Measurements from ENCODE around the gene NRP1.
A peak's percentile ranks its signal among the peaks of the same experiment; 100 is the strongest.

NRP1 gene

DNA sequence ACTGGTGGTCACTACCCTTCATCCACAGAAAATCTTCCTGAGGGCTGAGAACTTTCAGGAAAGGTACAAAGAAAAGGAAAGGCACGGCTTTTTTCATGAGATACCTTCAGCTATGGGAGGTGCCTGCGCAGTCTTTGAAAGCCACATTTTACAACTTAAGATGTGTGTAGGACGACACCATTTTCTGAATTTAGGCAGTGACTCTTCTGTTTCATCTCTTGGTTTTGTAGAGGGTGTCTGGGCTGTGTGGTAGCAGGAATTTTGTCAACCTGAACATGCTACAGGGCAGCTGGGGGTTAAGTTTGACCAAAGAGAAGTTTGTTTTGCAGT lies 138.1 kb downstream of the NRP1 start:
- TF ChIP-seq CTCF (IDR thresholded peaks at IDR 0.05; ENCODE audit: insufficient read depth, low read length, poor library complexity, severe bottlenecking) = no peak
- no peak overlapping the region for H3K4me3 ChIP-seq (replicated peaks; ENCODE audit: low read depth, low read length)
- H3K36me3 ChIP-seq (ENCODE audit: control insufficient read depth, insufficient read depth, low read length) = no peaks in the 10 kb centered on the region
- no peaks in the 10 kb centered on the region for H3K27me3 ChIP-seq (replicated peaks; ENCODE audit: control insufficient read depth, insufficient read depth, low read length)
- no peak for DNase-seq (ENCODE audit: extremely low read depth, insufficient read length)

DNA sequence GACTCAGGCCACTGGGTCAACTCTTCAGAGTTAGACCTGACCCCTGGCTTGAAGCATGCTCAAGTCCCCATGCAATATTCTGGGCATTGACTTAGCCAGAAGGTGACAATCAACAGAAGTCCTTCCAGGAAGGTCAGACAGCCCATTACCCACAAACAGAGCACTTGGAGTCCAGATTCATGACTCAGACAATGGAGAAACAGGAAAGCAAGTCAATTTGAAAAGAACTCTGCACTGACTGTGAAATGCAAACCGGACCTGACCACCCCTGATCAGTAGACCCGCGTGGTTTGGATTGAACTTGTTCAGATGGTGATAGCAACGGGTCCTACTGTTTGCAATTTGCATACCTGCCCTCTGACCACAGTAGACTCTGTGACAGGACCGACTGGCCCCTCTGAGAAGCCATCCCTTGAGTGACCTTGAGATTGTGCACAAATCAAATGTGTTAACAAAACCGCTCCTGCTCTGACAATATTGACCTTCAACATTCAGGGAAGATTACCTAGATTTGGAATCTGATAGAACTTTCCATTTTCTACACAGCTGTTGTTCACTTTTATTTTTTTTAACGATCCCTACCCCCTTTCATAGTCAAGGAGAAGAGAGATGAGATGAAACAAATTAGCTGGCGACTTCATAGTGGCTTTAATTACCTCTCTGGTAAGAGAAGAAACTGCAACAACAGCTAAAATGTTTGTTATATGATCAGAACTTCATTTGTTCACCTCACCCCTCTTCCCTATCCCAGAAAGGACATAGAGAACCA lies 138.7 kb downstream of the NRP1 start:
- Histone ChIP-seq H3K36me3 (ENCODE audit: control insufficient read depth, insufficient read depth, low read length) (no peaks in the 10 kb centered on the region), H3K4me3 (replicated peaks; ENCODE audit: low read depth, low read length) (no peak overlapping the region), H3K27me3 (replicated peaks; ENCODE audit: control insufficient read depth, insufficient read depth, low read length) (no peaks in the 10 kb centered on the region)
- no peak for TF ChIP-seq CTCF (IDR thresholded peaks at IDR 0.05; ENCODE audit: insufficient read depth, low read length, poor library complexity, severe bottlenecking)
- DNase-seq (ENCODE audit: extremely low read depth, insufficient read length) = no peak

DNA sequence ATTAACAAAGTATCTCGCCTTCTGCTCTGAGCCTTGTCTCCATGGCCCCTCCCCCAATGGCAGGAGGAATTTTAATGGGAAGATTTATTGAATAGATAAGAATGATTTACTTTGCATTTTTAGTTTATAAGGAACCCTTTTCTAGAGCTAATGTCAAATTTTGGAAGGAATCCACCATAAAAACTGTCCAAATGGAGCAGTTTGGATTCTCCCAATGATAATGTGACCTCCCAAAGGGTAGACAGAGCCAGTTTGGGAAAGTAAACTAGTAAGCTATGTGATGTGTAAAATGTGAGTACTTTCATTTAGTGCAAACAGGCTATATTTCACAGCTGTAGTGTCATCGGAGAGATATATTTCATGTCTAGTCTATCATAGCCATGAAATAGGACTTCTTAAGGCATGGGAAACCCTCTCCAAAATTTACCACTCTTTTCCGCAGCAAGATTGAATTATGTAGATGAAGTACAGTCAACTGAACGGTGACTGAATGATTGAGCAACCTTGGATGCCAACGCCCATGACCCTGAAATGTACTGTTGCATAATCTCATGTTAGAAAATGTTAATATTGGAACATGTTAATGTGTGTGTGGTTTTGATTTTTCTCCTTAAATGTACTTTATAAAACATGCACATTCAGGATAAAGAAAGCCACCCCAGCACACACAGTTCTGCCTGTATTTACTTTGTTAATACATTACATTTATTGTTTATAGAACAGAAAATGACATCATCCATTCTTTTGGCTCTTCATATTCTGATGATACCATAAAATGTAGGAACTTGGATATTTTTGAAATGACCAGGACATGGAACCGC lies 140.6 kb downstream of the NRP1 start:
- H3K27me3 ChIP-seq (replicated peaks; ENCODE audit: control insufficient read depth, insufficient read depth, low read length) = no peaks in the 10 kb centered on the region
- no peaks in the 10 kb centered on the region for H3K36me3 ChIP-seq (ENCODE audit: control insufficient read depth, insufficient read depth, low read length)
- no peak for DNase-seq (ENCODE audit: extremely low read depth, insufficient read length)
- no peak for TF ChIP-seq CTCF (IDR thresholded peaks at IDR 0.05; ENCODE audit: insufficient read depth, low read length, poor library complexity, severe bottlenecking)
- no peak overlapping the region for H3K4me3 ChIP-seq (replicated peaks; ENCODE audit: low read depth, low read length)

DNA sequence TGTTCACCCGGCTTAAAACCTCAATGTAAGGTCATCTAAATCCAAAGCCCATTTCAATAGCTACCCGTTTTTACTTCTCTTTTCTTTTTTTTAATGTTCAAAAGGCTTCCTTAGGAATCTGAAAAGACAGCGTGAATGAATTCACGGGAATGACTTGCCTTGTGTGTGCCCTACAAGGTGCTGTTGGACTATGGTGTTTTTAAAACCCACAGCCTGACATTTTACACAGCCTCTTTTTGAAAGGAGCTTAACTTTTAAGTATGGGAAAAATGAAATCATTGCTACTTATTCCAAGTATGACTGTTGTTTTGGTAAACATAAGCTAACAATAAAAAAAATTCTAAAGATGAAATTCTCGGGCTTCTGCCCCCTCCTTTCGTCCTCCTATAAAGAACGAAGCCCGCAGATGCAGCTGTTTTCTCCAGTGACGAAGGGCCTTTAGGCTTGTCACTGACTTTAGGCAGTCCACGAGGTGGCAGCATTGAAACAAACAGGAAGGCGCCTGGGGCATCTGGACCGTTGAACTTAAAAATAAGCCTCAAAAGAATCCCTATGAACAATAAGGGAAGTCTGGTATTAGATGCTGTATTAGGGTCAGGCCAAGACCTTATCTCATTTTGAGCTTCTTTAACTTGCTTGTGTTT lies 141.3 kb downstream of the NRP1 start:
- no peaks in the 10 kb centered on the region for H3K27me3 ChIP-seq (replicated peaks; ENCODE audit: control insufficient read depth, insufficient read depth, low read length)
- TF ChIP-seq CTCF (IDR thresholded peaks at IDR 0.05; ENCODE audit: insufficient read depth, low read length, poor library complexity, severe bottlenecking) = peak; percentile 83
- no peaks in the 10 kb centered on the region for H3K36me3 ChIP-seq (ENCODE audit: control insufficient read depth, insufficient read depth, low read length)
- no peak for DNase-seq (ENCODE audit: extremely low read depth, insufficient read length)
- no peak overlapping the region for H3K4me3 ChIP-seq (replicated peaks; ENCODE audit: low read depth, low read length)

DNA sequence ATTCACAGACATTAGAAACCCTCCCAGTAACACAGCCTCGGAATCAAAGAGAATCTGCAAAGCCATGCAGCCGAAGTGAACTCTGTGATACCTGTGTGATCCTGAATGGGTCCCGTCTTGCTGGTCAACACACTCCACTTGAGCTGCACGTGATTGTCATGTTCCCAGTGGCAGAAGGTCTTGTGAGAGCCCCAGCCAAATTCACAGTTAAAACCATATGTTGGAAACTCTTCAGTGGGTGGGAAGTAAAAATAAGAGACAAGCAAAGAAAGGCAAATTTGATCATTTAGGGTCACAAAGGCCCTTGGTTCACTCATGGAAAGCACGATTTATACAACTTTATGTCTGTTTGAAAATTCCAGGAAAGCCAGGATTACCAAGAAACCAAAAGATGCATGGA lies 142.3 kb downstream of the NRP1 start:
- H3K36me3 ChIP-seq (ENCODE audit: control insufficient read depth, insufficient read depth, low read length) = no peaks in the 10 kb centered on the region
- no peak for DNase-seq (ENCODE audit: extremely low read depth, insufficient read length)
- H3K27me3 ChIP-seq (replicated peaks; ENCODE audit: control insufficient read depth, insufficient read depth, low read length) = no peaks in the 10 kb centered on the region; the same call in 1 of the 2 replicates
- no peak overlapping the region for H3K4me3 ChIP-seq (replicated peaks; ENCODE audit: low read depth, low read length)
- TF ChIP-seq CTCF (IDR thresholded peaks at IDR 0.05; ENCODE audit: insufficient read depth, low read length, poor library complexity, severe bottlenecking) = no peak

All from GM06990 (cell line).